B cell (primary cell): ENCODE results near the gene NIPAL3. TPM values are rescaled to one million over a fixed set of nuclear protein-coding genes. Genes with fewer than 3 reads are reported as not detected.

ENCODE experiments used
- ATAC-seq: fragments of 200-7000 bp; cut with Tn5 transposase; one replicate; pipeline ENCODE4 v1.10.0; 2021; ENCODE audit warnings: low read depth, mild to moderate bottlenecking, moderate number of reproducible peaks, moderate library complexity
- CTCF ChIA-PET: fragments of 350-600 bp; sonication (Branson Sonifier 250); formaldehyde crosslinking; loops from one replicate; lab custom pipeline; 2021; ENCODE audit warnings: antibody characterized with exemption, inconsistent platforms; lab: Charles Lee
- POLR2A ChIA-PET: fragments of 350-600 bp; sonication (Branson Sonifier 250); formaldehyde crosslinking; loops from one replicate; lab custom pipeline; 2021; ENCODE audit warnings: antibody characterized with exemption; lab: Charles Lee
- DNase-seq: peaks from one replicate; pipeline ENCODE4 v3.0.0; 2013
- H2AFZ ChIP-seq: 2 replicates; pipeline ENCODE4 v1.6.1; 2012; ENCODE audit warnings: mild to moderate bottlenecking, low read depth, low read length; ENCODE audit not compliant: insufficient read depth, poor library complexity, severe bottlenecking
- H3K27ac ChIP-seq, 2 donors: 1 replicate in 1 of 2; 2 replicates in 1 of 2; pipeline ENCODE4 v1.5.1; 2012 to 2013; ENCODE audit warnings: low read length in 2 of 2, mild to moderate bottlenecking in 2 of 2, moderate library complexity in 1 of 2
- H3K27me3 ChIP-seq, 4 experiments: fragments of 200-600 bp in 1 of 4; sonication (generic) in 1 of 4; replicated peaks in 1 of 4; 1 replicate in 2 of 4; 2 replicates in 2 of 4; pipeline versions ENCODE4 v1.6.1 to v1.7.0; 2013 to 2016; ENCODE audit warnings: low read length in 3 of 4, mild to moderate bottlenecking in 2 of 4, mixed read lengths in 1 of 4, moderate library complexity in 1 of 4; ENCODE audit not compliant: insufficient read depth in 4 of 4, control insufficient read depth in 3 of 4; ENCODE audit errors: control extremely low read depth in 1 of 4
- H3K36me3 ChIP-seq, 2 experiments: replicated peaks in 1 of 2; 1 replicate in 1 of 2; 2 replicates in 1 of 2; pipeline versions ENCODE4 v1.6.1 to v1.7.1; 2013; ENCODE audit warnings: low read length in 1 of 2; ENCODE audit not compliant: insufficient read depth in 2 of 2, control insufficient read depth in 1 of 2; ENCODE audit errors: control extremely low read depth in 1 of 2, extremely low read depth in 1 of 2
- H3K4me1 ChIP-seq, 2 donors: fragments of 200-600 bp in 1 of 2; sonication (generic) in 1 of 2; 1 replicate in 1 of 2; 2 replicates in 1 of 2; pipeline versions ENCODE4 v1.5.1 to v1.6.1; 2013 to 2017; ENCODE audit warnings: low read length in 2 of 2; ENCODE audit not compliant: control insufficient read depth in 2 of 2, insufficient read depth in 2 of 2
- H3K4me2 ChIP-seq: replicated peaks from 2 replicates; pipeline ENCODE3; 2012; ENCODE audit warnings: mild to moderate bottlenecking, low read depth, low read length; ENCODE audit not compliant: poor library complexity, severe bottlenecking
- H3K4me3 ChIP-seq, 5 experiments: fragments of 200-600 bp in 1 of 5; sonication (generic) in 1 of 5; 1 replicate in 3 of 5; 2 replicates in 2 of 5; pipeline versions ENCODE4 v1.5.1 to v1.7.0; 2011 to 2016; ENCODE audit warnings: low read length in 4 of 5, mild to moderate bottlenecking in 4 of 5, low read depth in 2 of 5, control low read depth in 1 of 5, moderate library complexity in 1 of 5; ENCODE audit not compliant: insufficient read depth in 1 of 5; ENCODE audit errors: control extremely low read depth in 1 of 5, extremely low read depth in 1 of 5
- H3K79me2 ChIP-seq: fragments of 200-600 bp; sonication (generic); one replicate; pipeline ENCODE4 v1.6.0; 2016; ENCODE audit warnings: low read length; ENCODE audit not compliant: control insufficient read depth, insufficient read depth
- H3K9ac ChIP-seq: fragments of 200-600 bp; sonication (generic); 2 replicates; pipeline ENCODE4 v1.6.1; 2017; ENCODE audit warnings: mild to moderate bottlenecking, low read length, moderate library complexity
- H3K9me3 ChIP-seq, 3 donors: one replicate each; pipeline versions ENCODE4 v1.6.1 to v1.7.1; 2013; ENCODE audit warnings: low read length in 2 of 3; ENCODE audit not compliant: control insufficient read depth in 2 of 3, insufficient read depth in 1 of 3; ENCODE audit errors: control extremely low read depth in 1 of 3
- H4K20me1 ChIP-seq: 2 replicates; pipeline ENCODE4 v1.6.0; 2012; ENCODE audit warnings: mild to moderate bottlenecking, low read length; ENCODE audit not compliant: insufficient read depth, control insufficient read depth, poor library complexity, severe bottlenecking
- H3K27ac Mint-ChIP-seq: one replicate; pipeline ENCODE4 v1.8.0; 2021; ENCODE audit warnings: mixed read lengths
- H3K27me3 Mint-ChIP-seq: one replicate; pipeline ENCODE4 v1.8.0; 2021; ENCODE audit warnings: mixed read lengths
- H3K4me1 Mint-ChIP-seq: one replicate; pipeline ENCODE4 v1.8.0; 2021; ENCODE audit warnings: mixed read lengths
- H3K4me3 Mint-ChIP-seq: one replicate; pipeline ENCODE4 v1.8.0; 2021; ENCODE audit warnings: mixed read lengths
- H3K9me3 Mint-ChIP-seq: one replicate; pipeline ENCODE4 v1.8.0; 2022; ENCODE audit warnings: mixed read lengths; ENCODE audit not compliant: insufficient read depth
- CTCF ChIP-seq: fragments of 200-600 bp; IDR thresholded peaks from one replicate; pipeline ENCODE4 v1.8.0; 2022; ENCODE audit warnings: antibody characterized with exemption, mild to moderate bottlenecking
- EZH2 ChIP-seq: IDR thresholded peaks from 2 replicates; pipeline ENCODE4 v1.6.1; 2012; ENCODE audit warnings: borderline replicate concordance, low read depth, mild to moderate bottlenecking, moderate library complexity, low read length; ENCODE audit not compliant: insufficient read depth, poor library complexity, severe bottlenecking
- WGBS: methylation state at CpG from one replicate; pipeline ENCODE4 v1.1.5; 2013; ENCODE audit warnings: missing lambda C conversion rate; ENCODE audit not compliant: insufficient coverage; 5-methylcytosine and 5-hydroxymethylcytosine counted together
- intact Hi-C: fragments of 100-400 bp; cut with micrococcal nuclease; formaldehyde crosslinking; loops from one replicate; pipeline ENCODE4 v1.10.0; 2022
- polyA plus RNA-seq: library from polyadenylated mRNA; depleted of rRNA; stranded (reverse); fragments of >200 nt; gene quantifications from 2 replicates; pipeline ENCODE4 v1.2.3, GENCODE V29; 2012
- total RNA-seq, 2 donors: library from RNA; stranded (reverse); fragments of 120-200 nt in 1 of 2; gene quantifications; 1 replicate in 1 of 2; 2 replicates in 1 of 2; pipeline versions ENCODE4 v1.2.3 to v1.2.4, GENCODE V29; 2013 to 2022

The NIPAL3 gene
- total and polyA plus RNA-seq, 2 donors (not counting 1 experiment from before 2014, with no cell fraction given), result 23.8 to 31.6 TPM

DNA sequence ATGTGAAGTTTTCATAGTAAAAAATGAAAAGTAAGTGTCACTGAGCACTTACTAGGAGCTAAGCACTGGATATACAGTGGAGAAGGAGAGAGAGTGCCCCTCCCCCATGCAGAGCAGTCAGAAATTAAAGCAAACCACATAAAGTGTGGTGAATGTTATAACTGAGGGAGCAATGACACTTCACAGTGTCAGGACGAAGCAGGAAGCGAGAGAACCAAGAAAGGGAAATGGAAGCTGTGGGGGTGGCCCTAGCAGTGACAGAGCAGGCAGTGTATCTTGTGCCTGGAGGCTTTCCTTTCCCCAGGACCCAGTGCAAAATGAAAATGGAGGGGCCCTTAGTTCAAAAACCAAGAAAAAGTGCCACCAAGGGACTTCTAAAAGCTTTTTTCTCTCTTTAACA is 65.5 kb downstream of the NIPAL3 start:
- Histone ChIP-seq H4K20me1 (no peaks in the 10 kb centered on the region), H3K36me3 (no peaks in the 10 kb centered on the region), H2AFZ (peak overlapping the region; percentile 82), H3K4me2 (peak overlapping the region; percentile 65), H3K79me2 (no peaks in the 10 kb centered on the region), H3K27ac (peak overlapping the region; percentile 52 to 75), H3K27me3 (no peaks in the 10 kb centered on the region), H3K4me1 (peaks cover 17 to 22% of the 10 kb centered on the region in 2 donors), H3K9me3 (no peaks in the 10 kb centered on the region), H3K9ac (peak overlapping the region; percentile 49), H3K4me3 (peak overlapping the region in 1 of 5 experiments; percentile 59)
- CTCF ChIA-PET, result interaction anchor here (0.6 to 1.9 kb wide), 9 partner anchors 11 to 207 kb away, joined by 3 to 11 read pairs (median 4); partner anchors contain the start of genes NIPAL3 and RCAN3
- Mint-ChIP-seq H3K4me1 (peaks cover 27% of the 10 kb centered on the region), H3K4me3 (peak overlapping the region; percentile 75), H3K9me3 (no peaks in the 10 kb centered on the region), H3K27me3 (no peaks in the 10 kb centered on the region), H3K27ac (peak overlapping the region; percentile 92)
- TF ChIP-seq EZH2 (no peak), CTCF (no peak)
- peak; percentile 90 for ATAC-seq
- intact Hi-C loops, result loop anchor here (2.0 to 10.0 kb wide), 2 partner anchors 22 to 54 kb away; partner anchors contain the start of gene RCAN3
- POLR2A ChIA-PET, result interaction anchor here (1.3 kb wide), 1 partner anchor 22 kb away, joined by 5 read pairs; the partner anchor contains the start of gene RCAN3
- DNase-seq, result peak; percentile 71
- WGBS, result 0% methylated on average over 2 of the region's 2 CpGs

- Histone ChIP-seq H3K27me3 (no peaks in the 10 kb centered on the region), H3K4me3 (peak overlapping the region in 1 of 5 experiments; percentile 59), H3K4me2 (peak overlapping the region; percentile 65), H4K20me1 (no peaks in the 10 kb centered on the region), H3K27ac (peak overlapping the region; percentile 41 to 75), H3K79me2 (no peaks in the 10 kb centered on the region), H3K4me1 (peaks cover 17 to 26% of the 10 kb centered on the region in 2 donors), H3K36me3 (no peaks in the 10 kb centered on the region), H2AFZ (peak overlapping the region; percentile 82), H3K9me3 (no peaks in the 10 kb centered on the region), H3K9ac (peak overlapping the region; percentile 49)
- TF ChIP-seq CTCF (no peak), EZH2 (no peak)
- H3K4me3 Mint-ChIP-seq, result peak overlapping the region; percentile 75
- WGBS, result 96% methylated on average over 13 of the region's 16 CpGs
- H3K4me1 Mint-ChIP-seq, result peaks cover 33% of the 10 kb centered on the region
- H3K27me3 Mint-ChIP-seq, result no peaks in the 10 kb centered on the region
- ATAC-seq (peak; percentile 32), DNase-seq (no peak)
- H3K27ac Mint-ChIP-seq, result peak overlapping the region; percentile 92
- H3K9me3 Mint-ChIP-seq, result no peaks in the 10 kb centered on the region
- ChIA-PET CTCF (interaction anchor here (0.7 to 1.9 kb wide), 5 partner anchors 11 to 105 kb away, joined by 3 to 11 read pairs (median 6); partner anchors contain the start of gene RCAN3), POLR2A (interaction anchor here (0.6 to 1.3 kb wide), 2 partner anchors 21 to 44 kb away, joined by 3 to 5 read pairs; partner anchors contain the start of gene RCAN3)
- intact Hi-C loops, result loop anchor here (2.0 to 10.0 kb wide), 2 partner anchors 21 to 53 kb away; partner anchors contain the start of gene RCAN3
Measured at GRCh38 chr1:24481843-24482610, 66.4 kb downstream of the NIPAL3 start.
